ENCODE results near the gene NEK6. TPM values are rescaled to one million over a fixed set of nuclear protein-coding genes. Genes with fewer than 3 reads are reported as not detected.

The NEK6 gene
- total RNA-seq, result 100 to 1,000 TPM in 1 of 6 experiments, 10 to 100 TPM in 5; 61.6 to 128 (median 67.5) TPM
- long read RNA-seq, partial matches to known transcripts, result 3 of 8 reads
- long read RNA-seq, other reads (novel, unspliced or antisense), result 0 of 8 reads

DNA sequence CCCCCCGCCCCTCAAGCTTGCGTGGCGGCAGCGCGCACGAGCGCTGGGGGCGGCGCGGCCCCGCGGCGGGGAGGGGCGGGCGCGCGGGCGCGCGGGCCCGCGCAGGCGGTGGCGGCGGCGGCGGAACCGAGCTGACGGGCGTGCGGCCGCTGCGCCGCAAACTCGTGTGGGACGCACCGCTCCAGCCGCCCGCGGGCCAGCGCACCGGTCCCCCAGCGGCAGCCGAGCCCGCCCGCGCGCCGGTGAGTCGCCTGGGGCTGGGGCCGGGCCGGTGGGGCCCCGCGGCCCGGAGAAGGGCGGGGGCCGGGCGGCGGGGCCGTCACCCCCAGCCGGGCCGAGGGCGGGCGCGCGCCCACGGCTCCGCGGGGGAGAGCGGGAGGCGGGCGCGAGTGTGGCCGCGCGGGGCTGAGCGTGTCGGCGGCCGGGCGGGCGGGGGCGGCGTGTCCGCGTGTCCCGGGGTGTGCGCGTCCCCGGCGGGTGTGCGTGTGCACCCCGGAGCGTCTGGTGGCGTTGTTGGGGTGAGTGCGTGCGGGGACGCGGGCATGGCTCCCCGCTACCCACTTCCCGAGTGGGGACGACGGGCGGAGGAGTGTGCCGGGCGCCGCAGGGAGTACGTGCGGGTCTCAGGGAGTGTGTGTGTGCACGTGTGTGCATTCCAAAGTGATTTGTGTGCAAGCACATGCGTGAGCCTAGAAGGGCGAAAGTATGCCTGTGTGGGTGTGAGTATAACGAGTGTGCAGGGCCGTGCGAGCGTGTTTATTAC is at the start of gene NEK6:
Gene NEK6 (plus strand): TSS at position 106 of the 763 bp plus-strand sequence. CDS start 44,016 bp downstream, outside the sequence.
- ATAC-seq (peak; percentile 20 to 60 (median 50)), DNase-seq (peak; percentile 53 to 68 (median 63))
- intact Hi-C loops (cut with DNase I), result no loop called here
- H3K36me3 ChIP-seq, result no peaks in the 10 kb centered on the region
- WGBS (ENCODE audit: insufficient coverage, low coverage, low lambda C conversion rate, missing lambda C conversion rate), result 0% methylated on average over 6 of the region's 116 CpGs
- H3K27me3 ChIP-seq, result no peaks in the 10 kb centered on the region
- peaks cover 0 to 33% (median 16%) of the 10 kb centered on the region in 4 donors for H3K4me1 ChIP-seq
- H3K27ac ChIP-seq, result peak within 1 kb of the TSS; percentile 90 to 99 (median 91)
- H3K9me3 ChIP-seq, result no peaks in the 10 kb centered on the region
- H3K4me3 ChIP-seq, result peak within 1 kb of the TSS; percentile 85 to 97 (median 93)
- peak; percentile 17 for TF ChIP-seq POLR2A (IDR thresholded peaks at IDR 0.05)
- TF ChIP-seq, protein P1, sequence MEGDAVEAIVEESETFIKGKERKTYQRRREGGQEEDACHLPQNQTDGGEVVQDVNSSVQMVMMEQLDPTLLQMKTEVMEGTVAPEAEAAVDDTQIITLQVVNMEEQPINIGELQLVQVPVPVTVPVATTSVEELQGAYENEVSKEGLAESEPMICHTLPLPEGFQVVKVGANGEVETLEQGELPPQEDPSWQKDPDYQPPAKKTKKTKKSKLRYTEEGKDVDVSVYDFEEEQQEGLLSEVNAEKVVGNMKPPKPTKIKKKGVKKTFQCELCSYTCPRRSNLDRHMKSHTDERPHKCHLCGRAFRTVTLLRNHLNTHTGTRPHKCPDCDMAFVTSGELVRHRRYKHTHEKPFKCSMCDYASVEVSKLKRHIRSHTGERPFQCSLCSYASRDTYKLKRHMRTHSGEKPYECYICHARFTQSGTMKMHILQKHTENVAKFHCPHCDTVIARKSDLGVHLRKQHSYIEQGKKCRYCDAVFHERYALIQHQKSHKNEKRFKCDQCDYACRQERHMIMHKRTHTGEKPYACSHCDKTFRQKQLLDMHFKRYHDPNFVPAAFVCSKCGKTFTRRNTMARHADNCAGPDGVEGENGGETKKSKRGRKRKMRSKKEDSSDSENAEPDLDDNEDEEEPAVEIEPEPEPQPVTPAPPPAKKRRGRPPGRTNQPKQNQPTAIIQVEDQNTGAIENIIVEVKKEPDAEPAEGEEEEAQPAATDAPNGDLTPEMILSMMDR (IDR thresholded peaks at IDR 0.05), result no peak

DNA sequence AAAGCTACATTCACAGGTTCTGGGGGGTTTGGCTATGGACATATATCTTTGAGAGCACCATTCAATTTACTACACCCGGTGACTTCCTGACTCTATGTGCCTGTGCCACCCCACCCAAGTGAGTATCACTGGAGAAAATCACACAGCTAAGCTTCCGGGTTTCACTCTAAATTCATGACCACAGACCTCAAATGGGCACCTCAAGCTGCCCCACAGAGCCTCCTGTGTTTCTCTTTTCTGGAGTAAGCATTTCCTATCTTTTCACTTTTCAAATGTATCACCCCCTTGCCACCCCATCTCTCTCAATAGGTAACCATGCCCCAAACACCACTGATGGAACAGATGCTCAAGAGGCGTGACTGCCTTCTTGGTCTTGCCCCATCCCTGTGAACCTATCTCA is 49.2 kb upstream of the NEK6 start:
- Histone ChIP-seq H3K9me3 (no peaks in the 10 kb centered on the region), H3K27ac (no peak overlapping the region), H3K36me3 (no peaks in the 10 kb centered on the region), H3K4me3 (no peak overlapping the region), H3K27me3 (no peaks in the 10 kb centered on the region), H3K4me1 (no peaks in the 10 kb centered on the region)
- intact Hi-C loops (cut with DNase I), result no loop called here
- ATAC-seq, result no peak
- 81% methylated on average over 3 of the region's 3 CpGs for WGBS (ENCODE audit: insufficient coverage, low coverage, low lambda C conversion rate, missing lambda C conversion rate)
- peak in 1 of 3 donors; percentile 16 for DNase-seq
- no peak for TF ChIP-seq POLR2A (IDR thresholded peaks at IDR 0.05)
- TF ChIP-seq, protein P1 (IDR thresholded peaks at IDR 0.05), result no peak

GRCh38 chr9:124209279-124209678 is 48.5 kb upstream of the NEK6 start:
- H3K36me3 ChIP-seq, result no peaks in the 10 kb centered on the region
- TF ChIP-seq, protein P1 (IDR thresholded peaks at IDR 0.05), result no peak
- TF ChIP-seq POLR2A (IDR thresholded peaks at IDR 0.05), result no peak
- no peak for ATAC-seq
- H3K27me3 ChIP-seq, result no peaks in the 10 kb centered on the region
- H3K9me3 ChIP-seq, result no peaks in the 10 kb centered on the region
- WGBS (ENCODE audit: insufficient coverage, low coverage, low lambda C conversion rate, missing lambda C conversion rate), result 82% methylated on average over 6 of the region's 7 CpGs
- no peaks in the 10 kb centered on the region for H3K4me1 ChIP-seq
- no peak overlapping the region for H3K27ac ChIP-seq
- peak in 1 of 3 donors; percentile 29 for DNase-seq
- no peak overlapping the region for H3K4me3 ChIP-seq
- intact Hi-C loops (cut with DNase I), result no loop called here

GRCh38 chr9:124209774-124210173 is 48.0 kb upstream of the NEK6 start:
- intact Hi-C loops (cut with DNase I), result no loop called here
- DNase-seq (peak in 1 of 3 donors; percentile 4), ATAC-seq (no peak)
- no peak overlapping the region for H3K27ac ChIP-seq
- H3K36me3 ChIP-seq, result no peaks in the 10 kb centered on the region
- no peaks in the 10 kb centered on the region for H3K4me1 ChIP-seq
- TF ChIP-seq, protein P1 (IDR thresholded peaks at IDR 0.05), result no peak
- TF ChIP-seq POLR2A (IDR thresholded peaks at IDR 0.05), result no peak
- H3K9me3 ChIP-seq, result no peaks in the 10 kb centered on the region
- no peak overlapping the region for H3K4me3 ChIP-seq
- 100% methylated on average over 2 of the region's 2 CpGs for WGBS (ENCODE audit: insufficient coverage, low coverage, low lambda C conversion rate, missing lambda C conversion rate)
- H3K27me3 ChIP-seq, result no peaks in the 10 kb centered on the region
